Measurements from ENCODE around the gene PEMT.

PEMT gene

DNA sequence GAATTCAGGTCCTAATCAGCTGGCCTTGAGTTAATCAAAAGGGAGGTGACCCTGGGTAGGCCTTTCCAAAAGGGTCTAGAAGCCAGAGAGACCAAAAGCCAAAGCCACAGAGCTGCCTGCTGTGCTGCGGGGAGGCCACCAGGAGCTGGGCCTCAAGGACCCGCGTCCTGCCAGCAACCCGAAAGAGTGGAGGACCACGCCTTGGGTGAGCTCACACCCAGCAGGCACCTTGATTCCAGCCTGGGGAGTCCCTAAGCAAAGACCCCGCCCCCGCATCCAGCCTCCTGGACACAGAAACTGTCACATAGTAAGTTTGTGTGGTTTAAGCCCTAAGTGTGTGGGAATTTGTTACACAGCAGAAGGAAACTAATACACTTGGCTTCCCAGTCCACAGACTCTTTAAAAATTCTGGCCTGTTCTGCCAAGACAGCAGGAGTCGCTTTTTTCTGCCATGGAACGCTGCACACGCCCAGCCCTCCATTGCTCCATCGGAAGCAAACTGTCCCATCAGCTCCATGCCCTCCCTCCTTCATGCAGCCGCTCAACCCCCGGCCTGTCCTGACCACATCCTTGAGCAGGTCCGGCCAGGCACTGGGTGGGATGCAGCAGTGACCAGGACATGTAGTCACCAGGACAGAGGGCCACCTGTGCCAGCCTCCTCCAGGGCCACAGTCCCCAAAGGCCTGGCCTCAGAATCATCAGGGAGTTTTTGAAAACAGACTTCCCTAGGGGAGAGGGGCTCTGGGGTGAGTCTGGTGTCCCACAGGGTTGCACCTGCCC is 74.4 kb downstream of the PEMT start:
- no peak for TF ChIP-seq ZNF837 (tag by site-specific recombination; IDR thresholded peaks at IDR 0.05)
- no peak for TF ChIP-seq SP3 (tag by site-specific recombination; IDR thresholded peaks at IDR 0.05)
- TF ChIP-seq, protein P1, sequence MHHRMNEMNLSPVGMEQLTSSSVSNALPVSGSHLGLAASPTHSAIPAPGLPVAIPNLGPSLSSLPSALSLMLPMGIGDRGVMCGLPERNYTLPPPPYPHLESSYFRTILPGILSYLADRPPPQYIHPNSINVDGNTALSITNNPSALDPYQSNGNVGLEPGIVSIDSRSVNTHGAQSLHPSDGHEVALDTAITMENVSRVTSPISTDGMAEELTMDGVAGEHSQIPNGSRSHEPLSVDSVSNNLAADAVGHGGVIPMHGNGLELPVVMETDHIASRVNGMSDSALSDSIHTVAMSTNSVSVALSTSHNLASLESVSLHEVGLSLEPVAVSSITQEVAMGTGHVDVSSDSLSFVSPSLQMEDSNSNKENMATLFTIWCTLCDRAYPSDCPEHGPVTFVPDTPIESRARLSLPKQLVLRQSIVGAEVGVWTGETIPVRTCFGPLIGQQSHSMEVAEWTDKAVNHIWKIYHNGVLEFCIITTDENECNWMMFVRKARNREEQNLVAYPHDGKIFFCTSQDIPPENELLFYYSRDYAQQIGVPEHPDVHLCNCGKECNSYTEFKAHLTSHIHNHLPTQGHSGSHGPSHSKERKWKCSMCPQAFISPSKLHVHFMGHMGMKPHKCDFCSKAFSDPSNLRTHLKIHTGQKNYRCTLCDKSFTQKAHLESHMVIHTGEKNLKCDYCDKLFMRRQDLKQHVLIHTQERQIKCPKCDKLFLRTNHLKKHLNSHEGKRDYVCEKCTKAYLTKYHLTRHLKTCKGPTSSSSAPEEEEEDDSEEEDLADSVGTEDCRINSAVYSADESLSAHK (tag by site-specific recombination; IDR thresholded peaks at IDR 0.05): no peak
- no peak for TF ChIP-seq ZNF223 (tag by site-specific recombination; IDR thresholded peaks at IDR 0.05)
- TF ChIP-seq ZNF544 (tag by site-specific recombination; IDR thresholded peaks at IDR 0.05): no peak
- no peak for TF ChIP-seq FEZF1 (tag by site-specific recombination; IDR thresholded peaks at IDR 0.05)
- no peak for TF ChIP-seq ZNF416 (tag by site-specific recombination; IDR thresholded peaks at IDR 0.05)
- peak; percentile 40; the same call in 1 of the 2 replicates for TF ChIP-seq ZNF600 (tag by site-specific recombination; IDR thresholded peaks at IDR 0.05)
- TF ChIP-seq, protein P2, sequence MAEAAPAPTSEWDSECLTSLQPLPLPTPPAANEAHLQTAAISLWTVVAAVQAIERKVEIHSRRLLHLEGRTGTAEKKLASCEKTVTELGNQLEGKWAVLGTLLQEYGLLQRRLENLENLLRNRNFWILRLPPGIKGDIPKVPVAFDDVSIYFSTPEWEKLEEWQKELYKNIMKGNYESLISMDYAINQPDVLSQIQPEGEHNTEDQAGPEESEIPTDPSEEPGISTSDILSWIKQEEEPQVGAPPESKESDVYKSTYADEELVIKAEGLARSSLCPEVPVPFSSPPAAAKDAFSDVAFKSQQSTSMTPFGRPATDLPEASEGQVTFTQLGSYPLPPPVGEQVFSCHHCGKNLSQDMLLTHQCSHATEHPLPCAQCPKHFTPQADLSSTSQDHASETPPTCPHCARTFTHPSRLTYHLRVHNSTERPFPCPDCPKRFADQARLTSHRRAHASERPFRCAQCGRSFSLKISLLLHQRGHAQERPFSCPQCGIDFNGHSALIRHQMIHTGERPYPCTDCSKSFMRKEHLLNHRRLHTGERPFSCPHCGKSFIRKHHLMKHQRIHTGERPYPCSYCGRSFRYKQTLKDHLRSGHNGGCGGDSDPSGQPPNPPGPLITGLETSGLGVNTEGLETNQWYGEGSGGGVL (tag by site-specific recombination; IDR thresholded peaks at IDR 0.05): no peak
- TF ChIP-seq, protein P3, sequence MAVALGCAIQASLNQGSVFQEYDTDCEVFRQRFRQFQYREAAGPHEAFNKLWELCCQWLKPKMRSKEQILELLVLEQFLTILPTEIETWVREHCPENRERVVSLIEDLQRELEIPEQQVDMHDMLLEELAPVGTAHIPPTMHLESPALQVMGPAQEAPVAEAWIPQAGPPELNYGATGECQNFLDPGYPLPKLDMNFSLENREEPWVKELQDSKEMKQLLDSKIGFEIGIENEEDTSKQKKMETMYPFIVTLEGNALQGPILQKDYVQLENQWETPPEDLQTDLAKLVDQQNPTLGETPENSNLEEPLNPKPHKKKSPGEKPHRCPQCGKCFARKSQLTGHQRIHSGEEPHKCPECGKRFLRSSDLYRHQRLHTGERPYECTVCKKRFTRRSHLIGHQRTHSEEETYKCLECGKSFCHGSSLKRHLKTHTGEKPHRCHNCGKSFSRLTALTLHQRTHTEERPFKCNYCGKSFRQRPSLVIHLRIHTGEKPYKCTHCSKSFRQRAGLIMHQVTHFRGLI (tag by site-specific recombination; IDR thresholded peaks at IDR 0.05): no peak
- no peak for TF ChIP-seq ZFHX2 (tag by site-specific recombination; conservative IDR thresholded peaks at IDR 0.05)
- TF ChIP-seq ZNF350 (tag by site-specific recombination; IDR thresholded peaks at IDR 0.05): no peak
- TF ChIP-seq ZNF114 (tag by site-specific recombination; IDR thresholded peaks at IDR 0.05): no peak
- no peak for TF ChIP-seq ZNF2 (tag by site-specific recombination; IDR thresholded peaks at IDR 0.05)
- TF ChIP-seq, protein P4, sequence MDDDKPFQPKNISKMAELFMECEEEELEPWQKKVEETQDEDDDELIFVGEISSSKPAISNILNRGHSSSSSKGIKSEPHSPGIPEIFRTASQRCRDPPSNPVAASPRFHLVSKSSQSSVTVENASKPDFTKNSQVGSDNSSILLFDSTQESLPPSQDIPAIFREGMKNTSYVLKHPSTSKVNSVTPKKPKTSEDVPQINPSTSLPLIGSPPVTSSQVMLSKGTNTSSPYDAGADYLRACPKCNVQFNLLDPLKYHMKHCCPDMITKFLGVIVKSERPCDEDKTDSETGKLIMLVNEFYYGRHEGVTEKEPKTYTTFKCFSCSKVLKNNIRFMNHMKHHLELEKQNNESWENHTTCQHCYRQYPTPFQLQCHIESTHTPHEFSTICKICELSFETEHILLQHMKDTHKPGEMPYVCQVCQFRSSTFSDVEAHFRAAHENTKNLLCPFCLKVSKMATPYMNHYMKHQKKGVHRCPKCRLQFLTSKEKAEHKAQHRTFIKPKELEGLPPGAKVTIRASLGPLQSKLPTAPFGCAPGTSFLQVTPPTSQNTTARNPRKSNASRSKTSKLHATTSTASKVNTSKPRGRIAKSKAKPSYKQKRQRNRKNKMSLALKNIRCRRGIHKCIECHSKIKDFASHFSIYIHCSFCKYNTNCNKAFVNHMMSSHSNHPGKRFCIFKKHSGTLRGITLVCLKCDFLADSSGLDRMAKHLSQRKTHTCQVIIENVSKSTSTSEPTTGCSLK (tag by site-specific recombination; IDR thresholded peaks at IDR 0.05): no peak
- TF ChIP-seq, protein P5, sequence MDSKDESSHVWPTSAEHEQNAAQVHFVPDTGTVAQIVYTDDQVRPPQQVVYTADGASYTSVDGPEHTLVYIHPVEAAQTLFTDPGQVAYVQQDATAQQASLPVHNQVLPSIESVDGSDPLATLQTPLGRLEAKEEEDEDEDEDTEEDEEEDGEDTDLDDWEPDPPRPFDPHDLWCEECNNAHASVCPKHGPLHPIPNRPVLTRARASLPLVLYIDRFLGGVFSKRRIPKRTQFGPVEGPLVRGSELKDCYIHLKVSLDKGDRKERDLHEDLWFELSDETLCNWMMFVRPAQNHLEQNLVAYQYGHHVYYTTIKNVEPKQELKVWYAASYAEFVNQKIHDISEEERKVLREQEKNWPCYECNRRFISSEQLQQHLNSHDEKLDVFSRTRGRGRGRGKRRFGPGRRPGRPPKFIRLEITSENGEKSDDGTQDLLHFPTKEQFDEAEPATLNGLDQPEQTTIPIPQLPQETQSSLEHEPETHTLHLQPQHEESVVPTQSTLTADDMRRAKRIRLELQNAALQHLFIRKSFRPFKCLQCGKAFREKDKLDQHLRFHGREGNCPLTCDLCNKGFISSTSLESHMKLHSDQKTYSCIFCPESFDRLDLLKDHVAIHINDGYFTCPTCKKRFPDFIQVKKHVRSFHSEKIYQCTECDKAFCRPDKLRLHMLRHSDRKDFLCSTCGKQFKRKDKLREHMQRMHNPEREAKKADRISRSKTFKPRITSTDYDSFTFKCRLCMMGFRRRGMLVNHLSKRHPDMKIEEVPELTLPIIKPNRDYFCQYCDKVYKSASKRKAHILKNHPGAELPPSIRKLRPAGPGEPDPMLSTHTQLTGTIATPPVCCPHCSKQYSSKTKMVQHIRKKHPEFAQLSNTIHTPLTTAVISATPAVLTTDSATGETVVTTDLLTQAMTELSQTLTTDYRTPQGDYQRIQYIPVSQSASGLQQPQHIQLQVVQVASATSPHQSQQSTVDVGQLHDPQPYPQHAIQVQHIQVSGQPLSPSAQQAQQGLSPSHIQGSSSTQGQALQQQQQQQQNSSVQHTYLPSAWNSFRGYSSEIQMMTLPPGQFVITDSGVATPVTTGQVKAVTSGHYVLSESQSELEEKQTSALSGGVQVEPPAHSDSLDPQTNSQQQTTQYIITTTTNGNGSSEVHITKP (tag by site-specific recombination; IDR thresholded peaks at IDR 0.05): no peak
- TF ChIP-seq ZNF768 (tag by site-specific recombination; IDR thresholded peaks at IDR 0.05): no peak
- TF ChIP-seq RBAK (tag by site-specific recombination; IDR thresholded peaks at IDR 0.05): 0 out of 2 replicates have a peak, but pooled peaks have one; percentile 25
- TF ChIP-seq, protein P6, sequence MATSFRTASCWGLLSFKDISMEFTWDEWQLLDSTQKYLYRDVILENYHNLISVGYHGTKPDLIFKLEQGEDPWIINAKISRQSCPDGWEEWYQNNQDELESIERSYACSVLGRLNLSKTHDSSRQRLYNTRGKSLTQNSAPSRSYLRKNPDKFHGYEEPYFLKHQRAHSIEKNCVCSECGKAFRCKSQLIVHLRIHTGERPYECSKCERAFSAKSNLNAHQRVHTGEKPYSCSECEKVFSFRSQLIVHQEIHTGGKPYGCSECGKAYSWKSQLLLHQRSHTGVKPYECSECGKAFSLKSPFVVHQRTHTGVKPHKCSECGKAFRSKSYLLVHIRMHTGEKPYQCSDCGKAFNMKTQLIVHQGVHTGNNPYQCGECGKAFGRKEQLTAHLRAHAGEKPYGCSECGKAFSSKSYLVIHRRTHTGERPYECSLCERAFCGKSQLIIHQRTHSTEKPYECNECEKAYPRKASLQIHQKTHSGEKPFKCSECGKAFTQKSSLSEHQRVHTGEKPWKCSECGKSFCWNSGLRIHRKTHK (tag by site-specific recombination; IDR thresholded peaks at IDR 0.05): no peak
- peak; percentile 56 for TF ChIP-seq ZIC2 (tag by site-specific recombination; IDR thresholded peaks at IDR 0.05)
- TF ChIP-seq ZNF133 (tag by site-specific recombination; IDR thresholded peaks at IDR 0.05): no peak
- TF ChIP-seq ZNF501 (tag by site-specific recombination; IDR thresholded peaks at IDR 0.05): no peak
- no peak for TF ChIP-seq ZNF24 (tag by site-specific recombination; IDR thresholded peaks at IDR 0.05)
- no peak for TF ChIP-seq KLF16 (tag by site-specific recombination; IDR thresholded peaks at IDR 0.05)
- Histone ChIP-seq H3K36me3 (ENCODE audit: control insufficient read depth in 2 of 2, insufficient read depth in 1 of 2, low read length in 2 of 2) (no peaks in the 10 kb centered on the region), H3K4me1 (ENCODE audit: control insufficient read depth, insufficient read depth, low read length) (no peaks in the 10 kb centered on the region), H3K27ac (ENCODE audit: extremely low read depth, low read depth, low read length) (no peak overlapping the region), H3K9me3 (ENCODE audit: control insufficient read depth, insufficient read depth, low read depth, low read length) (no peaks in the 10 kb centered on the region), H3K4me3 (ENCODE audit: low read depth, low read length) (no peak overlapping the region)
- ChIA-PET CTCF (interaction anchor here (0.6 to 2.0 kb wide), 4 partner anchors 20 to 200 kb away, joined by 3 to 12 read pairs (median 4); partner anchors contain the start of gene RASD1), POLR2A (no interaction called here)

Measured in HEK293 (cell line).